Measurements from ENCODE around the gene ERFL. TPM values are rescaled to one million over a fixed set of nuclear protein-coding genes. Genes with fewer than 3 reads are reported as not detected.
"Not testable (repeated sequence)": the region's sequence is repeated elsewhere in the genome, so short reads cannot be mapped to it uniquely, and the experiment has no call there.

Gene ERFL
- total RNA-seq, 2 donors from 2014 or later: 0.36 to 1.9 TPM

- TF ChIP-seq POLR2A (IDR thresholded peaks at IDR 0.05) (no peak), CTCF (IDR thresholded peaks at IDR 0.05) (no peak), POLR2AphosphoS5 (IDR thresholded peaks at IDR 0.05) (no peak)
- H3K27me3 ChIP-seq (replicated peaks; ENCODE audit: insufficient read depth): peaks cover 14% of the 10 kb centered on the region
- H3K9me3 ChIP-seq: no peaks in the 10 kb centered on the region
- no peak for DNase-seq (ENCODE audit: low spot score)
- H3K27ac ChIP-seq: no peak overlapping the region
- H3K4me3 ChIP-seq: no peak overlapping the region
- intact Hi-C loops (cut with DNase I): no loop called here
- H3K4me1 ChIP-seq (replicated peaks): no peaks in the 10 kb centered on the region
- H3K36me3 ChIP-seq: no peaks in the 10 kb centered on the region
- WGBS: 36% methylated on average over 26 of the region's 27 CpGs
Measured at GRCh38 chr19:41915776-41916414, 12.4 kb downstream of the ERFL start.

- H3K9me3 ChIP-seq: no peaks in the 10 kb centered on the region
- TF ChIP-seq CTCF (IDR thresholded peaks at IDR 0.05) (no peak), POLR2A (IDR thresholded peaks at IDR 0.05) (no peak), POLR2AphosphoS5 (IDR thresholded peaks at IDR 0.05) (no peak)
- no peaks in the 10 kb centered on the region for H3K36me3 ChIP-seq
- no peaks in the 10 kb centered on the region for H3K4me1 ChIP-seq (replicated peaks)
- peaks cover 14% of the 10 kb centered on the region for H3K27me3 ChIP-seq (replicated peaks; ENCODE audit: insufficient read depth)
- intact Hi-C loops (cut with DNase I): no loop called here
- H3K4me3 ChIP-seq: no peak overlapping the region
- WGBS: 4% methylated on average over 38 of the region's 38 CpGs
- no peak for DNase-seq (ENCODE audit: low spot score)
- no peak overlapping the region for H3K27ac ChIP-seq
Measured at GRCh38 chr19:41915021-41915775, 13.1 kb downstream of the ERFL start.

- peaks cover 14% of the 10 kb centered on the region for H3K27me3 ChIP-seq (replicated peaks; ENCODE audit: insufficient read depth)
- H3K4me1 ChIP-seq (replicated peaks); H3K27ac ChIP-seq; DNase-seq (ENCODE audit: low spot score); intact Hi-C loops (cut with DNase I); H3K36me3 ChIP-seq; H3K9me3 ChIP-seq; H3K4me3 ChIP-seq: not testable (repeated sequence)
- WGBS: 0% methylated on average over 2 of the region's 5 CpGs
Measured at GRCh38 chr19:41914424-41914834, 13.8 kb downstream of the ERFL start.

GRCh38 chr19:41913538-41914423, 14.5 kb downstream of the ERFL start:
- intact Hi-C loops (cut with DNase I): no loop called here
- DNase-seq (ENCODE audit: low spot score): no peak
- H3K27me3 ChIP-seq (replicated peaks; ENCODE audit: insufficient read depth): peaks cover 14% of the 10 kb centered on the region
- H3K27ac ChIP-seq: no peak overlapping the region
- 7% methylated on average over 21 of the region's 21 CpGs for WGBS
- TF ChIP-seq POLR2A (IDR thresholded peaks at IDR 0.05) (no peak), POLR2AphosphoS5 (IDR thresholded peaks at IDR 0.05) (no peak), CTCF (IDR thresholded peaks at IDR 0.05) (no peak)
- no peaks in the 10 kb centered on the region for H3K36me3 ChIP-seq
- no peaks in the 10 kb centered on the region for H3K4me1 ChIP-seq (replicated peaks)
- no peaks in the 10 kb centered on the region for H3K9me3 ChIP-seq
- no peak overlapping the region for H3K4me3 ChIP-seq

- Histone ChIP-seq H3K27ac (no peak overlapping the region), H3K4me1 (replicated peaks) (no peaks in the 10 kb centered on the region), H3K4me3 (no peak overlapping the region), H3K9me3 (no peaks in the 10 kb centered on the region), H3K36me3 (no peaks in the 10 kb centered on the region), H3K27me3 (replicated peaks; ENCODE audit: insufficient read depth) (peaks cover 14% of the 10 kb centered on the region)
- intact Hi-C loops (cut with DNase I): no loop called here
- DNase-seq (ENCODE audit: low spot score): no peak
- TF ChIP-seq POLR2A (IDR thresholded peaks at IDR 0.05) (no peak), CTCF (IDR thresholded peaks at IDR 0.05) (no peak), POLR2AphosphoS5 (IDR thresholded peaks at IDR 0.05) (no peak)
- 2% methylated on average over 51 of the region's 51 CpGs for WGBS
Measured at GRCh38 chr19:41912899-41913537, 15.2 kb downstream of the ERFL start.

Measured in prostate gland (tissue), 2 donors.